ENCODE measurements around the gene FXYD5. TPM values are rescaled to one million over a fixed set of nuclear protein-coding genes. Genes with fewer than 3 reads are reported as not detected.

FXYD5 gene
- total and polyA plus RNA-seq, 9 of the 15 experiments (the other 6 are each of a cell fraction or from before 2014, with no cell fraction given): 104 to 537 (median 174) TPM

GRCh38 chr19:35114353-35115176, 40.0 kb upstream of the FXYD5 start (continued):
- TF ChIP-seq MECOM (CRISPR knock-in tag; IDR thresholded peaks at IDR 0.05) (no peak), RBM25 (IDR thresholded peaks at IDR 0.05; ENCODE audit: low read depth, low read length, severe bottlenecking) (no peak), XRCC5 (IDR thresholded peaks at IDR 0.05; ENCODE audit: low read depth, low read length) (peak; percentile 67; the same call in 1 of the 2 replicates), MTA1 (IDR thresholded peaks at IDR 0.05; ENCODE audit: borderline replicate concordance) (peak; percentile 68; the same call in 1 of the 2 replicates), ZBTB7A (IDR thresholded peaks at IDR 0.05; ENCODE audit: borderline replicate concordance, control insufficient read depth, low read depth, low read length) (peak; percentile 100), ZBTB2 (IDR thresholded peaks at IDR 0.05) (peak; percentile 65; the same call in 1 of the 2 replicates), FOS (IDR thresholded peaks at IDR 0.05; ENCODE audit: extremely low read depth, insufficient read length) (no peak), NFIX (CRISPR knock-in tag; IDR thresholded peaks at IDR 0.05; ENCODE audit: low read depth) (no peak), ESRRA (IDR thresholded peaks at IDR 0.05; ENCODE audit: borderline replicate concordance, low read depth) (peak; percentile 35; the same call in 1 of the 2 replicates), MTA3 (IDR thresholded peaks at IDR 0.05; ENCODE audit: borderline replicate concordance) (peak; percentile 72; the same call in 1 of the 2 replicates), SMC3 (conservative IDR thresholded peaks at IDR 0.05; ENCODE audit: insufficient read depth, low read depth, low read length) (peak; percentile 62; the same call in 1 of the 2 replicates), MAZ (CRISPR knock-in tag; conservative IDR thresholded peaks at IDR 0.05 in 1 of 2, IDR thresholded peaks at IDR 0.05 in 1 of 2) (peak in 1 of 2 experiments; percentile 70; a peak in 2 of 4 replicates), VEZF1 (CRISPR knock-in tag; IDR thresholded peaks at IDR 0.05) (peak; percentile 79), HBP1 (CRISPR knock-in tag; IDR thresholded peaks at IDR 0.05) (no peak)
- TF ChIP-seq, protein P1, sequence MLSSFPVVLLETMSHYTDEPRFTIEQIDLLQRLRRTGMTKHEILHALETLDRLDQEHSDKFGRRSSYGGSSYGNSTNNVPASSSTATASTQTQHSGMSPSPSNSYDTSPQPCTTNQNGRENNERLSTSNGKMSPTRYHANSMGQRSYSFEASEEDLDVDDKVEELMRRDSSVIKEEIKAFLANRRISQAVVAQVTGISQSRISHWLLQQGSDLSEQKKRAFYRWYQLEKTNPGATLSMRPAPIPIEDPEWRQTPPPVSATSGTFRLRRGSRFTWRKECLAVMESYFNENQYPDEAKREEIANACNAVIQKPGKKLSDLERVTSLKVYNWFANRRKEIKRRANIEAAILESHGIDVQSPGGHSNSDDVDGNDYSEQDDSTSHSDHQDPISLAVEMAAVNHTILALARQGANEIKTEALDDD (IDR thresholded peaks at IDR 0.05): no peak
- TF ChIP-seq, protein P2, sequence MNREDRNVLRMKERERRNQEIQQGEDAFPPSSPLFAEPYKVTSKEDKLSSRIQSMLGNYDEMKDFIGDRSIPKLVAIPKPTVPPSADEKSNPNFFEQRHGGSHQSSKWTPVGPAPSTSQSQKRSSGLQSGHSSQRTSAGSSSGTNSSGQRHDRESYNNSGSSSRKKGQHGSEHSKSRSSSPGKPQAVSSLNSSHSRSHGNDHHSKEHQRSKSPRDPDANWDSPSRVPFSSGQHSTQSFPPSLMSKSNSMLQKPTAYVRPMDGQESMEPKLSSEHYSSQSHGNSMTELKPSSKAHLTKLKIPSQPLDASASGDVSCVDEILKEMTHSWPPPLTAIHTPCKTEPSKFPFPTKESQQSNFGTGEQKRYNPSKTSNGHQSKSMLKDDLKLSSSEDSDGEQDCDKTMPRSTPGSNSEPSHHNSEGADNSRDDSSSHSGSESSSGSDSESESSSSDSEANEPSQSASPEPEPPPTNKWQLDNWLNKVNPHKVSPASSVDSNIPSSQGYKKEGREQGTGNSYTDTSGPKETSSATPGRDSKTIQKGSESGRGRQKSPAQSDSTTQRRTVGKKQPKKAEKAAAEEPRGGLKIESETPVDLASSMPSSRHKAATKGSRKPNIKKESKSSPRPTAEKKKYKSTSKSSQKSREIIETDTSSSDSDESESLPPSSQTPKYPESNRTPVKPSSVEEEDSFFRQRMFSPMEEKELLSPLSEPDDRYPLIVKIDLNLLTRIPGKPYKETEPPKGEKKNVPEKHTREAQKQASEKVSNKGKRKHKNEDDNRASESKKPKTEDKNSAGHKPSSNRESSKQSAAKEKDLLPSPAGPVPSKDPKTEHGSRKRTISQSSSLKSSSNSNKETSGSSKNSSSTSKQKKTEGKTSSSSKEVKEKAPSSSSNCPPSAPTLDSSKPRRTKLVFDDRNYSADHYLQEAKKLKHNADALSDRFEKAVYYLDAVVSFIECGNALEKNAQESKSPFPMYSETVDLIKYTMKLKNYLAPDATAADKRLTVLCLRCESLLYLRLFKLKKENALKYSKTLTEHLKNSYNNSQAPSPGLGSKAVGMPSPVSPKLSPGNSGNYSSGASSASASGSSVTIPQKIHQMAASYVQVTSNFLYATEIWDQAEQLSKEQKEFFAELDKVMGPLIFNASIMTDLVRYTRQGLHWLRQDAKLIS (CRISPR knock-in tag; IDR thresholded peaks at IDR 0.05): no peak
